GM19438 (cell line): ENCODE data around the gene PNMT.
"Not testable (repeated sequence)": the region's sequence is repeated elsewhere in the genome, so short reads cannot be mapped to it uniquely, and the experiment has no call there.

Source experiments
- ATAC-seq: cut with Tn5 transposase; IDR thresholded peaks from one replicate; pipeline ENCODE4 v1.9.1; 2021; ENCODE audit warnings: low read depth; ENCODE audit not compliant: unreplicated experiment

PNMT gene

GRCh38 chr17:39683295-39683939 is 15.2 kb downstream of the PNMT start:
- ATAC-seq: no peak

- no peak for ATAC-seq
Measured at GRCh38 chr17:39684369-39685192, 16.3 kb downstream of the PNMT start.

DNA sequence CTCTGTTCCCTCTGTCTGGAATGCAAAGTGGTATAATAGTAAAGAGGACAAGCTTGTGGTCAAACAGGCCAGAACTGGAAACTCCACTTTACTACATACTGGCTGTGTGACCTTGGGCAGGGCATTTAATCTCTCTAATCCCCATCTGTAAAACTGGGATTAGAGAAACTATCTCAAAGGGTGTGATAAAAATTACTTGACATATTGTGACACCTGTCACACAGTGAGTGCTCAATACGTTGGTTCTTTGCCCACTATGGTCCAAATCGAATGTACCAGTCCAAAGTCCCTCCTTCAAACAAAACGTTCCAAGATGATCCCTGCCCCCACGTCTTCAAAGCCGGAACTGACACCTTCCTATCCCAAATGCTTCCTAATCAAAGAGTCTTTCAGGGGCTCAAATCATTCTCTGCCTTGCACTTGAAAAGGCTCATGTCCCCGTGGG is 18.9 kb downstream of the PNMT start:
- ATAC-seq: no peak

DNA sequence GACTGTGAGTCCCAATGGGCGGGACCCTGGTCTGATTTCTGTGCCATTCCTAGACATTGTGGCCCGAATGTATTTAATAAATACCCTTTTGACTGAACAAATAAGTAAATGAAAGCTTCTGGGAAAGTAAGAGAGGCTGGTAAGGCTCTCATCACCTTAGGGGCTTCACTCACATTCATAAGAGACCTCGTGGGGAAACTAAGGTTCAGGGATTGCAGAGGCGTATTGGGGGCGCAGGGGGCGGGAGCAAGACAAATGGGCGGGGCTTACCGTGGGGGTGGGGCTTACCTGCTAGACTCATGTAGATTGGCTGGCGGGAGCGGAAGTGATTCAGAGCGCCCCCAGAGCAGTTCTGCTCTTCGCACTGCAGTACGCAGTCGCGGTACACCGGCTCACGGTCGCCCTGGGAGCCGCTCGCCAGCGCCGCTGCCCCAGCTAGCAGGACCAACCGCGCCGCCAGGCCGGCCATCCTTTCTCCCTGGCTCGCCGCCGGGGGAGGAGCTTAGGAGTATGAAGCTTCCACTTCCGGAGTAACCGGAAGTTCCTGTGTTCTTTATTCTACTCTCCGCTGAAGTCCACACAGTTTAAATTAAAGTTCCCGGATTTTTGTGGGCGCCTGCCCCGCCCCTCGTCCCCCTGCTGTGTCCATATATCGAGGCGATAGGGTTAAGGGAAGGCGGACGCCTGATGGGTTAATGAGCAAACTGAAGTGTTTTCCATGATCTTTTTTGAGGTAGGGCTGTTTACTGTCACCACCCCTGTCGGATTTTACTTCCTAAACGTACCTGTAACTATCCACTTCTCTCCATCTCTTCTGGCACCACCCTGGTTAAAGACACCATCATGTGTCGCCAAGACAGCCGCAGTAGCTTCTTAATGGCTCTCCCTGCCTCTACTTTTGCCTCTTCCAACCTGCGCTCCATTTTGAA is 19.6 kb downstream of the PNMT start, which contains the start of gene PGAP3:
Gene PGAP3 (minus strand): TSS at position 512 of the 929 bp plus-strand sequence. CDS start 43 bp downstream, at position 469.
- peak; percentile 83 for ATAC-seq

GRCh38 chr17:39688475-39688835 is 20.2 kb downstream of the PNMT start:
- no peak for ATAC-seq

GRCh38 chr17:39688945-39689344 is 20.7 kb downstream of the PNMT start:
- ATAC-seq: no peak

GRCh38 chr17:39694593-39694992 is 26.3 kb downstream of the PNMT start:
- ATAC-seq: no peak

- ATAC-seq: no peak
Measured at GRCh38 chr17:39695089-39695474, 26.8 kb downstream of the PNMT start.

DNA sequence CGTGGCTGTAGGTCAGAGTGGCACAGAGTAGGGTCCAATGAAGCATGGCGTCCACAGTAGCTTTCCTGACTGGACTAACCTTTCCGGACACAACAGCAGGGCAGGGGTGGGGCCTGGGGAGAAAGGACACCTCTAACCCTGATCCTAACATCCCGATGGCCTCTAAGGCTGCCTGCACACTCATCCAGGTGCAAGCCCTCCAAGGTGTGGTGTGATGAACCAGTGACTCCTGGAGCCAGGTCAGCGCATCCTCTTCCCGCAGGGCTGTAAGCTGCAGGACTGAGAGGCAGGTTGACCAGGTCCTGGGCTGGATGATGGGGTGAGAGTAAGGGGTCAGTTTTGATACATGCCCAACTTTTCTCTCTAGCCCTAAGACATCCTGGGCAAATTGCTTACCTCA is 28.5 kb downstream of the PNMT start:
- no peak for ATAC-seq

- ATAC-seq: no peak
Measured at GRCh38 chr17:39697961-39698360, 29.7 kb downstream of the PNMT start.

GRCh38 chr17:39699157-39699817 is 31.0 kb downstream of the PNMT start:
- not testable (repeated sequence) for ATAC-seq

GRCh38 chr17:39699818-39700147 is 31.5 kb downstream of the PNMT start, which contains the start of gene ERBB2:
TSS of gene ERBB2 (plus strand) at chr17:39700064. CDS start at chr17:39700239, 175 bp downstream.
- no peak for ATAC-seq

DNA sequence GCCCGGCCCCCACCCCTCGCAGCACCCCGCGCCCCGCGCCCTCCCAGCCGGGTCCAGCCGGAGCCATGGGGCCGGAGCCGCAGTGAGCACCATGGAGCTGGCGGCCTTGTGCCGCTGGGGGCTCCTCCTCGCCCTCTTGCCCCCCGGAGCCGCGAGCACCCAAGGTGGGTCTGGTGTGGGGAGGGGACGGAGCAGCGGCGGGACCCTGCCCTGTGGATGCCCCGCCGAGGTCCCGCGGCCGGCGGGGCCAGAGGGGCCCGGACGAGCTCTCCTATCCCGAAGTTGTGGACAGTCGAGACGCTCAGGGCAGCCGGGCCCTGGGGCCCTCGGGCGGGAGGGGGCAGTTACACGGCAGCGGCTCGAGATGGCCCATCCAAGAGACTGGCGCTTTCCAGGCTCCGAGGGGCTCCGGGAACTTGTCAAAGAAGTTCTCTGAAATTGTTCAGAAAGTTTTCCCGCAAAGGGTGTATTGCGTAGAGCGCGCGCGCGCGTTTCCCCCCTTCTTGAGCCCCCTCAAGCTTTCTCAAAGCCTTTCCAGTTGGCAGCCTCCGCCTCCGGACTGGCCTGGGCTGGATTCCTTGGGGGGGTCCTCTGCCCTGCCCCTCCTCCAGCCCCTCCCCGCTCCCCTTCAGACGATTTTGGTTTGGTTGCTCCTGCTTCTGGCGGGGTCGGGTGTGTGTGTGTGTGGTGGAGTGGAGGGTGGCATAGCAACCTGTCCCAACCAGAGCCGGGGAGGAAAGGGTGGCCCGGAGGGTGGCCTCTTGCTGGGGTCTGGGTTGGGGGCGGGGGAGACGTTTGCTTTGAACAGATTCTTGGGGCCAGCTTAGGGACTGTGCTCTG is 32.1 kb downstream of the PNMT start:
- no peak for ATAC-seq

DNA sequence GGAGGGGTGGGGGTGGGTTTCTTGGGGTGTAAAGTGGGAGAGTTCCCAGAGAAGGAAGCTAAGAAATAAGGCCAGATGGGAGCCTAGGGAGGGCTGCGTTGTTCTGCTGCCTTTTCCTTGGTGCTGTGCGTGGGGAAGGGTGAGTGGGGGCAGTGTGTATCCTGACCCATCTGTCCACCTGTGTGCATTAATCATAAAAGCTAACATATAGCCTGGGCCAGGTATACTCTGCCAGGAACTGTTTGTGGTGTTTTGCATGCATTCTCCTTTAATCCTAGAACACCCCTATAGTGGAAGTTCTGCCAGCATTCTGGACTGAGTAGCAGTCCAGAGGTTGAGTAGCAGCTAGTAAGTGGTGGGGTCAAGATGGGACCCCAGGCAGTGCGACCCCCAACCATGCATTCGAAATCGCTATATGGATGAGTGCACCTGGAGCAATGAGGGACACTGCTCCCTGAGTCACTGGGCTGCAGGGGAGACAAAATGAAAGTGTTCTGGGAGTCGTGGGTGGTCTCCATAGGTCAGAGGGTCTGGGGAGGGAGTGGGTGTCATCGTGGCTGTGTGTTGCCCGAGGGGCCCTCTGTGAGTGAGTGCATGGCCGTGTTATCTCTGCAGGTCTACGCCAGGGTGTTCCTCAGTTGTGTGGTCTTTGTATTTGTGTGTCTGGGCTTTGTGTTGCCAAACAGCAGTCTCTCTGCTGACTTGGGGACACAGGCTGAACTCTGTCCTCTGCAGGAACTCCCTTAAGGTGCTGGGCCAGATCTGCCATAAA is 32.9 kb downstream of the PNMT start:
- no peak for ATAC-seq

GRCh38 chr17:39701784-39702422 is 33.6 kb downstream of the PNMT start:
- ATAC-seq: no peak

DNA sequence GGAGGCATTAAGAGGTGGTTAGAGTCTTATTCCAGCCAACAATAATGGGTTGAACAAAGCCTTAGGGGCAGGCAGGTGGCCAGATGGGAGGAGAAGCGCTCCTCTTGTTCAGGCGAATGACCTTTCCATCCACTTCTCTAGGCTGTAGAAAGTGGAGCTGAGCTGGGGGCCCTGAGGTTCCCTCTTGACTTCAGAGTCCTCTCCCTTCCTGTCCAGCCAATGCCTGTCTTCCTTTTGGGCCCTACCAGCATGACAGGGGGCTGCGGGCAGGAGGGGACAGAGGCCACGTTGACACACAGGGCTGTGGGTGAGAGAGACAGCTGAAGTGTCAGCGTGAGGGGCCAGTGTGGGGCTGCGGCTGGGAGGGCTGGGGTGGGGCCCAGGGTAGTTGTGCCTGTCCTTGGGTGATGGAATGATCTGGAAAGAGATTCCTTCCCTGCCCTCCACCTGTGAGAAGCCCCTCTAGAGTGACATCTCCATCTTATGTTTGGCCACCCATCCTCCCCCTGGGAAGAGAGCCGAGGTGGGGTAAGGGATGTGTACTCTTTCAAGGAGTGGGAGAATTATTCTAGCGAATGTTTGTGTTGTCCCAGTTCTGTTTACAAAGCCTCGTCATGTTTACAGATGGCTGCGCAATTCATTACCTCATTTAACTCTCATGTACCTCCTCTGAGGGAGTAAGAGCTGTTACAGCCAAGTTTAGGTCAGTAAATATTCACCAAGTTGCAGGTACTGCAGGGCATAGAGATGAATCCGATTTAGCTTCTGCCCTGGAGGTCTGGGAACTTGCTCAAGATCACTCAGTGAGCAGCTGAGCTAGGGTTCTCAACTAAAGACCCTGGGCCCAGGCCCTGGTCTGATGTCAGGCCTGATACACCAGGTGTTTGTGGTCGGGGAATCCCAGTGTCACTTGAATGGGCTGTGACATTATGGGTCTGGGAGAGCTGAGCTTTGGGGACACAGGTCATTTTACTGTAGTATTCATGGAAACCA is 34.9 kb downstream of the PNMT start:
- ATAC-seq: no peak

GRCh38 chr17:39703913-39704312 is 35.7 kb downstream of the PNMT start:
- ATAC-seq: no peak
